ENCODE data around the gene P4HTM.

The P4HTM gene

GRCh38 chr3:49020330-49021212 lies 30.5 kb downstream of the P4HTM start:
- DNase-seq (ENCODE audit: low read depth), result no peak
- TF ChIP-seq CTCF (IDR thresholded peaks at IDR 0.05; ENCODE audit: control insufficient read depth, extremely low read depth, insufficient read depth), result no peak
- H3K4me3 ChIP-seq (ENCODE audit: low read depth, low read length), result peak overlapping the region; percentile 92

- peak overlapping the region; percentile 92 for H3K4me3 ChIP-seq (ENCODE audit: low read depth, low read length)
- no peak for TF ChIP-seq CTCF (IDR thresholded peaks at IDR 0.05; ENCODE audit: control insufficient read depth, extremely low read depth, insufficient read depth)
- peak; percentile 92 for DNase-seq (ENCODE audit: low read depth)
These were observed 31.3 kb downstream of the P4HTM start for GRCh38 chr3:49021213-49021812.

- peak within 1 kb of the TSS; percentile 92 for H3K4me3 ChIP-seq (ENCODE audit: low read depth, low read length)
- DNase-seq (ENCODE audit: low read depth), result peak; percentile 85
- peak; percentile 99 for TF ChIP-seq CTCF (IDR thresholded peaks at IDR 0.05; ENCODE audit: control insufficient read depth, extremely low read depth, insufficient read depth)
These were observed 32.0 kb downstream of the P4HTM start, which contains the start of gene NDUFAF3 for GRCh38 chr3:49021813-49022687. Gene NDUFAF3, plus strand, starts transcription at chr3:49022121. Its CDS starts 24 bp downstream, at chr3:49022145.

- no peak for TF ChIP-seq CTCF (IDR thresholded peaks at IDR 0.05; ENCODE audit: control insufficient read depth, extremely low read depth, insufficient read depth)
- H3K4me3 ChIP-seq (ENCODE audit: low read depth, low read length), result peak overlapping the region; percentile 92
- DNase-seq (ENCODE audit: low read depth), result no peak
These were observed 32.7 kb downstream of the P4HTM start for GRCh38 chr3:49022688-49023171.

GRCh38 chr3:49023775-49024174 lies 33.7 kb downstream of the P4HTM start:
- no peak for TF ChIP-seq CTCF (IDR thresholded peaks at IDR 0.05; ENCODE audit: control insufficient read depth, extremely low read depth, insufficient read depth)
- DNase-seq (ENCODE audit: low read depth), result no peak
- no peak overlapping the region for H3K4me3 ChIP-seq (ENCODE audit: low read depth, low read length)

GRCh38 chr3:49024449-49024848 lies 34.4 kb downstream of the P4HTM start:
- TF ChIP-seq CTCF (IDR thresholded peaks at IDR 0.05; ENCODE audit: control insufficient read depth, extremely low read depth, insufficient read depth), result no peak
- DNase-seq (ENCODE audit: low read depth), result no peak
- H3K4me3 ChIP-seq (ENCODE audit: low read depth, low read length), result no peak overlapping the region

Data from LNCaP clone FGC (cell line).